HepG2 (cell line): ENCODE results near the gene SERPINA6. TPM values are rescaled to one million over a fixed set of nuclear protein-coding genes. Genes with fewer than 3 reads are reported as not detected.

Experiments
- CENPBD1 ChIP-seq: sonication (generic); formaldehyde crosslinking; IDR thresholded peaks from 2 replicates; pipeline ENCODE4 v1.8.0; 2022; ENCODE audit warnings: missing genetic modification reagents, low read depth, mild to moderate bottlenecking, borderline replicate concordance
- CTCF ChIP-seq: sonication (generic); formaldehyde crosslinking; IDR thresholded peaks from 2 replicates; pipeline ENCODE4 v1.5.0; 2020; ENCODE audit warnings: mild to moderate bottlenecking, missing genetic modification reagents, moderate library complexity
- FOXP4 ChIP-seq: sonication (generic); formaldehyde crosslinking; IDR thresholded peaks from 2 replicates; pipeline ENCODE4 v1.4.0; 2020; ENCODE audit warnings: missing genetic modification reagents
- GABPB1 ChIP-seq: IDR thresholded peaks from 2 replicates; pipeline ENCODE4 v1.6.1; 2016; ENCODE audit warnings: mild to moderate bottlenecking, missing genetic modification reagents, moderate library complexity, missing compliant biosample characterization
- GRHL1 ChIP-seq: sonication (generic); formaldehyde crosslinking; conservative IDR thresholded peaks from 2 replicates; pipeline ENCODE4 v1.8.0; 2022; ENCODE audit warnings: missing genetic modification reagents
- LCORL ChIP-seq, 2 experiments: fragments of 450-650 bp in 1 of 2; sonication (generic) in 1 of 2; formaldehyde crosslinking in 1 of 2; IDR thresholded peaks; 2 replicates each; pipeline versions ENCODE4 v1.5.0 to v1.6.1; 2017 to 2020; ENCODE audit warnings: antibody characterized with exemption in 1 of 2, missing genetic modification reagents in 1 of 2
- MIER3 ChIP-seq: IDR thresholded peaks from 2 replicates; pipeline ENCODE4 v1.6.1; 2016; ENCODE audit warnings: missing compliant biosample characterization, borderline replicate concordance
- PCBP2 ChIP-seq: fragments of 200-400 bp; formaldehyde crosslinking; optimal IDR thresholded peaks from 2 replicates; pipeline ENCODE3; 2018; ENCODE audit warnings: low read length, low read depth; ENCODE audit not compliant: poor library complexity, severe bottlenecking
- SIN3A ChIP-seq: IDR thresholded peaks from 2 replicates; pipeline ENCODE4 v1.6.1; 2011; ENCODE audit warnings: low read depth, mild to moderate bottlenecking, control low read depth, low read length, borderline replicate concordance
- SIX1 ChIP-seq: sonication (generic); formaldehyde crosslinking; IDR thresholded peaks from 2 replicates; pipeline ENCODE4 v1.4.0; 2020; ENCODE audit warnings: missing genetic modification reagents, borderline replicate concordance
- ZBTB34 ChIP-seq: sonication (generic); formaldehyde crosslinking; IDR thresholded peaks from 2 replicates; pipeline ENCODE4 v1.8.0; 2022; ENCODE audit warnings: mild to moderate bottlenecking, missing genetic modification reagents
- ZBTB4 ChIP-seq: sonication (generic); formaldehyde crosslinking; IDR thresholded peaks from 2 replicates; pipeline ENCODE4 v1.4.0; 2020; ENCODE audit warnings: missing genetic modification reagents, mild to moderate bottlenecking, borderline replicate concordance
- ZMAT5 ChIP-seq: sonication (generic); formaldehyde crosslinking; IDR thresholded peaks from 2 replicates; pipeline ENCODE4 v1.5.0; 2020; ENCODE audit warnings: mild to moderate bottlenecking, low read depth, missing genetic modification reagents, borderline replicate concordance
- ZNF484 ChIP-seq: sonication (generic); formaldehyde crosslinking; IDR thresholded peaks from 2 replicates; pipeline ENCODE4 v1.5.1; 2020; ENCODE audit warnings: mild to moderate bottlenecking, low read depth, missing genetic modification reagents, borderline replicate concordance
- ZNF501 ChIP-seq: sonication (generic); formaldehyde crosslinking; IDR thresholded peaks from 2 replicates; pipeline ENCODE4 v1.5.1; 2020; ENCODE audit warnings: mild to moderate bottlenecking, moderate library complexity, missing genetic modification reagents
- ZNF672 ChIP-seq: sonication (generic); formaldehyde crosslinking; IDR thresholded peaks from 2 replicates; pipeline ENCODE4 v1.8.1; 2022; ENCODE audit warnings: missing genetic modification reagents
- polyA plus RNA-seq, 8 experiments: library from polyadenylated mRNA; depleted of rRNA in 3 of 8; stranded (reverse) in 7 of 8; unstranded in 1 of 8; fragments of >200 nt; fragmentation: Illumina TruSeq in 4 of 8; extraction: Trizol in 4 of 8; gene quantifications; 2 replicates each; pipeline versions ENCODE4 v1.2.1 to v1.2.3, GENCODE V29; 2011 to 2016; ENCODE audit warnings: low read depth in 4 of 8, missing spikeins in 1 of 8, mixed read lengths in 1 of 8; ENCODE audit not compliant: insufficient read depth in 1 of 8
- total RNA-seq, 5 experiments: library from RNA; depleted of rRNA; stranded (reverse); fragments of >200 nt; fragmentation: Illumina TruSeq; extraction: Trizol; gene quantifications; 2 replicates each; pipeline ENCODE4 v1.2.3, GENCODE V29; 2016; ENCODE audit warnings: low read depth in 1 of 5

The SERPINA6 gene
- total and polyA plus RNA-seq, 2 of the 13 experiments (the other 11 are each of a cell fraction or from before 2014, with no cell fraction given) = 260 to 333 TPM

- TF ChIP-seq ZMAT5 (no peak), ZBTB34 (CRISPR knock-in tag) (no peak), MIER3 (CRISPR knock-in tag) (no peak), ZNF501 (CRISPR knock-in tag) (no peak), CTCF (CRISPR knock-in tag) (no peak), PCBP2 (no peak), SIX1 (no peak), ZNF672 (CRISPR knock-in tag) (no peak), CENPBD1 (CRISPR knock-in tag) (no peak), FOXP4 (CRISPR knock-in tag) (no peak), GABPB1 (CRISPR knock-in tag) (no peak), ZNF484 (no peak), GRHL1 (CRISPR knock-in tag) (no peak), LCORL (IDR thresholded peaks at IDR 0.05) (no peak), LCORL (CRISPR knock-in tag; IDR thresholded peaks at IDR 0.05) (no peak), SIN3A (no peak), ZBTB4 (CRISPR knock-in tag) (no peak)
Observed at GRCh38 chr14:94291159-94291905, 31.8 kb downstream of the SERPINA6 start (continued).
